ENCODE measurements around the gene C12orf42. TPM values are rescaled to one million over a fixed set of nuclear protein-coding genes. Genes with fewer than 3 reads are reported as not detected.
A peak's percentile ranks its signal among the peaks of the same experiment; 100 is the strongest.

C12orf42 gene
- total and polyA plus RNA-seq, 10 of the 15 experiments (the other 5 are each of a cell fraction or from before 2014, with no cell fraction given), result 1.4 to 7.0 (median 2.4) TPM

- ATAC-seq (peak; percentile 48), DNase-seq (ENCODE audit: low read depth, low spot score) (no peak), FAIRE-seq (no peak)
- Histone ChIP-seq H3K9me3 (replicated peaks; ENCODE audit: control insufficient read depth, insufficient read depth, low read length) (no peaks in the 10 kb centered on the region; the same call in 1 of the 3 replicates), H3K27me3 (replicated peaks in 1 of 2; ENCODE audit: control insufficient read depth in 2 of 2, insufficient read depth in 2 of 2, low read length in 1 of 2) (no peaks in the 10 kb centered on the region), H4K20me1 (ENCODE audit: control insufficient read depth, insufficient read depth) (no peaks in the 10 kb centered on the region), H3K9ac (ENCODE audit: control insufficient read depth, insufficient read depth, low read length) (no peak overlapping the region), H3K4me1 (ENCODE audit: control insufficient read depth, insufficient read depth, low read length) (no peaks in the 10 kb centered on the region), H2AFZ (ENCODE audit: control insufficient read depth, low read depth, low read length) (no peak overlapping the region), H3K4me3 (no peak overlapping the region), H3K36me3 (ENCODE audit: control insufficient read depth in 2 of 2, insufficient read depth in 2 of 2, low read length in 1 of 2) (no peaks in the 10 kb centered on the region), H3K79me2 (ENCODE audit: control insufficient read depth, insufficient read depth, low read length) (no peaks in the 10 kb centered on the region), H3K27ac (ENCODE audit: control insufficient read depth, insufficient read depth) (no peak overlapping the region), H3K4me2 (ENCODE audit: control insufficient read depth, insufficient read depth) (no peak overlapping the region)
- ChIA-PET RAD21 (ENCODE audit: unreplicated experiment) (interaction anchor here (1.2 to 2.7 kb wide), 2 partner anchors 10 to 17 kb away, joined by 3 to 10 read pairs; no protein-coding TSS in a partner anchor), POLR2A (interaction anchor here (0.9 to 1.3 kb wide), 2 partner anchors 38 to 590 kb away, joined by 3 read pairs; no protein-coding TSS in a partner anchor), CTCF (interaction anchor here (0.7 to 4.7 kb wide), 9 partner anchors 8 to 657 kb away, joined by 3 to 18 read pairs (median 4); no protein-coding TSS in a partner anchor), SMC1A (ENCODE audit: uncharacterized antibody, unreplicated experiment) (interaction anchor here (0.8 to 13.0 kb wide), 10 partner anchors 8 to 657 kb away, joined by 3 to 334 read pairs (median 8); partner anchors contain the start of gene C12orf42)
- BruUV-seq (replicated peaks), result no TSS peak
- in situ Hi-C loops (cut with MboI) (loop anchor here (25.0 kb wide), 1 partner anchor 1603 kb away; no protein-coding TSS in a partner anchor), intact Hi-C loops (cut with micrococcal nuclease; ENCODE audit: unreplicated experiment) (no loop called here)
- 3% methylated on average over 3 of the region's 3 CpGs for whole genome bisulfite sequencing (ENCODE audit: insufficient coverage, insufficient replicate concordance, low lambda C conversion rate, missing lambda C conversion rate)
- TF ChIP-seq EGR1 (IDR thresholded peaks at IDR 0.05; ENCODE audit: borderline replicate concordance in 1 of 2, low read depth in 2 of 2, low read length in 2 of 2), result no peak
- TF ChIP-seq BCL3 (IDR thresholded peaks at IDR 0.05; ENCODE audit: borderline replicate concordance, insufficient read depth, low read depth, low read length, poor library complexity, severe bottlenecking), result no peak
- no peak for TF ChIP-seq RFX5 (IDR thresholded peaks at IDR 0.05; ENCODE audit: low read depth, low read length)
- TF ChIP-seq CREM (IDR thresholded peaks at IDR 0.05; ENCODE audit: low read depth), result peak; percentile 14; the same call in 1 of the 2 replicates
- TF ChIP-seq CHD2 (IDR thresholded peaks at IDR 0.05; ENCODE audit: borderline replicate concordance, low read depth, low read length), result no peak
- TF ChIP-seq RELB (IDR thresholded peaks at IDR 0.05; ENCODE audit: low read depth), result peak; percentile 38; the same call in 1 of the 2 replicates
- TF ChIP-seq ETV6 (conservative IDR thresholded peaks at IDR 0.05 in 1 of 2, IDR thresholded peaks at IDR 0.05 in 1 of 2; ENCODE audit: borderline replicate concordance in 1 of 2, low read depth in 1 of 2), result peak in 1 of 2 experiments; percentile 40; a peak in 1 of 4 replicates
- TF ChIP-seq KDM1A (IDR thresholded peaks at IDR 0.05; ENCODE audit: borderline replicate concordance), result no peak
- TF ChIP-seq EZH2 (IDR thresholded peaks at IDR 0.05; ENCODE audit: borderline replicate concordance, control insufficient read depth, low read depth, low read length), result no peak
- peak; percentile 82 for TF ChIP-seq JUNB (IDR thresholded peaks at IDR 0.05)
- no peak for TF ChIP-seq STAT1 (conservative IDR thresholded peaks at IDR 0.05)
- TF ChIP-seq TCF3 (IDR thresholded peaks at IDR 0.05; ENCODE audit: borderline replicate concordance, insufficient read depth, low read depth, low read length), result no peak
- peak; percentile 58; the same call in 1 of the 2 replicates for TF ChIP-seq ATF2 (IDR thresholded peaks at IDR 0.05; ENCODE audit: low read length)
- peak; percentile 81 for TF ChIP-seq RUNX3 (IDR thresholded peaks at IDR 0.05; ENCODE audit: low read length)
- TF ChIP-seq WRNIP1 (IDR thresholded peaks at IDR 0.05; ENCODE audit: borderline replicate concordance, low read depth, low read length), result no peak
- TF ChIP-seq NFIC (IDR thresholded peaks at IDR 0.05; ENCODE audit: low read depth, low read length), result peak; percentile 79
- no peak for TF ChIP-seq ZNF24 (IDR thresholded peaks at IDR 0.05)
- no peak for TF ChIP-seq IRF5 (IDR thresholded peaks at IDR 0.05; ENCODE audit: borderline replicate concordance)
- TF ChIP-seq PAX8 (IDR thresholded peaks at IDR 0.05), result no peak
These were observed 44.6 kb upstream of the C12orf42 start for GRCh38 chr12:103540319-103540718.

Data from GM12878 (cell line).